Measurements from ENCODE around the gene CHCHD4.

Gene CHCHD4

DNA sequence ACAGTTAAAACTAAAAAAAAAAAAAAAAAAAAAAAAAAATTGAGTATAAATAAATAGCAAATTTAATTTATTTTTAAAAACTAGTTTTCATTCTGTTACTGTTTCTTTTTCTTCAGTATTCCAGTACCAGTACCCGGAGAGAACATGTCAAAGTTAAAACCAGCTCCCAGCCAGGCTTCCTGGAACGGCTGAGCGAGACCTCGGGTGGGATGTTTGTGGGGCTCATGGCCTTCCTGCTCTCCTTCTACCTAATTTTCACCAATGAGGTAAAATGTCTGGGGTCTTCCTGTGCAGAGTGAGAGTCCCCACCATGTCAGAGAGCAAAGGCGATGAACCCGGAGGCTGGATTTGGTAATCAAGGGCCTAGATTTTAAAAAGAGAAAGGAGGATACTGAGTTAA is 4.6 kb upstream of the CHCHD4 start:
- peaks cover 43 to 60% of the 10 kb centered on the region in 2 donors for H3K36me3 ChIP-seq (ENCODE audit: control insufficient read depth in 2 of 2, insufficient read depth in 2 of 2, low read length in 2 of 2)
- H3K4me1 ChIP-seq (ENCODE audit: control insufficient read depth in 2 of 2, insufficient read depth in 2 of 2, low read length in 2 of 2), result peaks cover 24 to 27% of the 10 kb centered on the region in 2 donors
- no peak overlapping the region for H3K27ac ChIP-seq (ENCODE audit: low read depth in 2 of 2, low read length in 2 of 2)
- no peak overlapping the region for H3K4me3 ChIP-seq (ENCODE audit: low read length in 2 of 2)
- no peaks in the 10 kb centered on the region for H3K27me3 ChIP-seq (ENCODE audit: control insufficient read depth in 2 of 2, insufficient read depth in 2 of 2, low read length in 2 of 2)
- no peak overlapping the region for H3K9ac ChIP-seq (ENCODE audit: low read depth in 1 of 2, low read length in 2 of 2)
- H3K9me3 ChIP-seq (ENCODE audit: control insufficient read depth in 2 of 2, low read length in 2 of 2), result no peaks in the 10 kb centered on the region

DNA sequence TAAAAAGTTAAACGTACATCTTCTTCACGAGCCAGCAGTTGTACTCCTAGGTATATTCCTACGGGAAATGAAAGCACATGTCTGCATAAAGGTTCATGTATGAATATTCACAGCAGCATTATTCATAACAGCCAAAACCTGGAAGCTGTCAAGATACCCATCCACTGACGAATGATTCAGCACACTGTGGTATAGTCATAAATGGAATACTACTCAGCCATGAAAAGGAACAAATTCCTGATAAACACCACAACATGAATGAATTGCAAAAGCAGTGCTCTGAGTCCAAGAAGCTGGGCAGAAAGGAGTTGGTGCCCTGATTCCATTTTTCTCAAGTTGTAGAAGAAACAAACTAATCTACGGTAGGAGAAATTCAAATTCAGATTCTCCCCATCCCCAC is 4.1 kb upstream of the CHCHD4 start:
- Histone ChIP-seq H3K9ac (ENCODE audit: low read depth in 1 of 2, low read length in 2 of 2) (no peak overlapping the region), H3K9me3 (ENCODE audit: control insufficient read depth in 2 of 2, low read length in 2 of 2) (no peaks in the 10 kb centered on the region), H3K27me3 (ENCODE audit: control insufficient read depth in 2 of 2, insufficient read depth in 2 of 2, low read length in 2 of 2) (no peaks in the 10 kb centered on the region), H3K4me3 (ENCODE audit: low read length in 2 of 2) (no peak overlapping the region), H3K4me1 (ENCODE audit: control insufficient read depth in 2 of 2, insufficient read depth in 2 of 2, low read length in 2 of 2) (peaks cover 27 to 31% of the 10 kb centered on the region in 2 donors), H3K27ac (ENCODE audit: low read depth in 2 of 2, low read length in 2 of 2) (no peak overlapping the region), H3K36me3 (ENCODE audit: control insufficient read depth in 2 of 2, insufficient read depth in 2 of 2, low read length in 2 of 2) (peaks cover 38 to 54% of the 10 kb centered on the region in 2 donors)

DNA sequence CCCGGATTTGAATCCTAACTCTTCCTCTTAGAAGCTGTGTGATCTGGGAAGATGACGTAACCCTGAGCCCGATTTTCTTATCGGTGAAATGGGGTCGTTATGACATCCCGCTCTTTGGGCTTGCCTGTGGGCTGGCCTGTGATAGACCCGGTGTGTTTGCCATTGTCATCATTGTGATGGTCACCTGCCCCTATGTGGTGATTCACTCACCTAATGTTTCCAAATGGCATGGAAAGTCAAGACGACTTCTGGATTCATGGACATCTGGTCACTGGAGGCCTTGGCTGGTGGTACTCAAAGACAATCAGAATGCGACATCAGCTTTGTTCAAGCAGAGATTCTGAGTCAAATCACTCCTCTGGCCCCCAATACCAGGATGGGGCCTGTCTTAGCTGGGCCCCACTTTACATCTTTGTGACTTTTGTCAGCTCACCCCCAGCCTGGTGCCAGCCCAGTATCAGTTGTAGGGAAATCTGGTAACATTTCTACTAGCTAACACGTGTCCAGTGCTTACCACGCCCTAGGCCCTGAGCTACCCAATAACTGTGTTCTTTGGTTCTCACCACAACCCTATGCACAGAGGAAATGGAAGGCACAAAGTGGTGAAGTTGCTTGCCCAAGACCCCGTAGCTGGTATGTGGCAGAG is 3.0 kb upstream of the CHCHD4 start:
- peaks cover 24 to 25% of the 10 kb centered on the region in 2 donors for H3K4me1 ChIP-seq (ENCODE audit: control insufficient read depth in 2 of 2, insufficient read depth in 2 of 2, low read length in 2 of 2)
- H3K27me3 ChIP-seq (ENCODE audit: control insufficient read depth in 2 of 2, insufficient read depth in 2 of 2, low read length in 2 of 2), result no peaks in the 10 kb centered on the region
- H3K27ac ChIP-seq (ENCODE audit: low read depth in 2 of 2, low read length in 2 of 2), result no peak overlapping the region
- no peak overlapping the region for H3K9ac ChIP-seq (ENCODE audit: low read depth in 1 of 2, low read length in 2 of 2)
- H3K4me3 ChIP-seq (ENCODE audit: low read length in 2 of 2), result no peak overlapping the region
- peaks cover 36 to 45% of the 10 kb centered on the region in 2 donors for H3K36me3 ChIP-seq (ENCODE audit: control insufficient read depth in 2 of 2, insufficient read depth in 2 of 2, low read length in 2 of 2)
- no peaks in the 10 kb centered on the region for H3K9me3 ChIP-seq (ENCODE audit: control insufficient read depth in 2 of 2, low read length in 2 of 2)

DNA sequence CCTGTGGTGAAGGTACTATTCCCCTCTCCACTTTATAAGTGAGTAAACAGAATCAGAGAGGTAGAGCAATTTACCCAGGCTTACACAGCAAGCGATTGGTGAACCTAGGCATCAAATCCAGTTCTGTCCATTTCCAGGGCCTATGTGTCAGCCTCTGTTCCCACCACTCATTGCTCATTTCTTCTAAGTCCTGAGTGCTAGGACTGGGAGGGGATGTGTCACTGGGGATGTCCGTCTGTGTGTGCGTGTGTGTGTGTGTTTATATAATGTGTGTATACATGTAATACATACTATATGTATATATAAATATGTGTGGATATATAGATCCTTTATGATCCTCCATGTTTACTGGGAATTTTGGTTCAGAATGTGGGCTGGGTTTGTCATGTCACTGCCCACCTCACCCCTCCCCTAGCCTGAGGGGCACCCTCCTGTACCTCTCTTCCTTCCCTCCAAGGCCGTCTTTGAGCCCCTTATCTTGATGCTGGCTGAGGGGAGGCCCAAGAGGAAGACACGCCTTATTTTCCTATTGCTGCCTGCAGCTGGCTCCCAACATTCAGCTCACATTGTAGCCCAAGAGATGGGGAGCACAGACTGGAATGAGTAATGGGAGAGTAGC is 2.3 kb upstream of the CHCHD4 start:
- H3K4me1 ChIP-seq (ENCODE audit: control insufficient read depth in 2 of 2, insufficient read depth in 2 of 2, low read length in 2 of 2), result peaks cover 24% of the 10 kb centered on the region in 2 donors
- peak overlapping the region in 1 of 2 donors; percentile 92 for H3K4me3 ChIP-seq (ENCODE audit: low read length in 2 of 2)
- no peaks in the 10 kb centered on the region for H3K9me3 ChIP-seq (ENCODE audit: control insufficient read depth in 2 of 2, low read length in 2 of 2)
- peaks cover 29 to 39% of the 10 kb centered on the region in 2 donors for H3K36me3 ChIP-seq (ENCODE audit: control insufficient read depth in 2 of 2, insufficient read depth in 2 of 2, low read length in 2 of 2)
- peak overlapping the region in 1 of 2 donors; percentile 92 for H3K27ac ChIP-seq (ENCODE audit: low read depth in 2 of 2, low read length in 2 of 2)
- H3K27me3 ChIP-seq (ENCODE audit: control insufficient read depth in 2 of 2, insufficient read depth in 2 of 2, low read length in 2 of 2), result no peaks in the 10 kb centered on the region
- H3K9ac ChIP-seq (ENCODE audit: low read depth in 1 of 2, low read length in 2 of 2), result peak overlapping the region in 1 of 2 donors; percentile 57

DNA sequence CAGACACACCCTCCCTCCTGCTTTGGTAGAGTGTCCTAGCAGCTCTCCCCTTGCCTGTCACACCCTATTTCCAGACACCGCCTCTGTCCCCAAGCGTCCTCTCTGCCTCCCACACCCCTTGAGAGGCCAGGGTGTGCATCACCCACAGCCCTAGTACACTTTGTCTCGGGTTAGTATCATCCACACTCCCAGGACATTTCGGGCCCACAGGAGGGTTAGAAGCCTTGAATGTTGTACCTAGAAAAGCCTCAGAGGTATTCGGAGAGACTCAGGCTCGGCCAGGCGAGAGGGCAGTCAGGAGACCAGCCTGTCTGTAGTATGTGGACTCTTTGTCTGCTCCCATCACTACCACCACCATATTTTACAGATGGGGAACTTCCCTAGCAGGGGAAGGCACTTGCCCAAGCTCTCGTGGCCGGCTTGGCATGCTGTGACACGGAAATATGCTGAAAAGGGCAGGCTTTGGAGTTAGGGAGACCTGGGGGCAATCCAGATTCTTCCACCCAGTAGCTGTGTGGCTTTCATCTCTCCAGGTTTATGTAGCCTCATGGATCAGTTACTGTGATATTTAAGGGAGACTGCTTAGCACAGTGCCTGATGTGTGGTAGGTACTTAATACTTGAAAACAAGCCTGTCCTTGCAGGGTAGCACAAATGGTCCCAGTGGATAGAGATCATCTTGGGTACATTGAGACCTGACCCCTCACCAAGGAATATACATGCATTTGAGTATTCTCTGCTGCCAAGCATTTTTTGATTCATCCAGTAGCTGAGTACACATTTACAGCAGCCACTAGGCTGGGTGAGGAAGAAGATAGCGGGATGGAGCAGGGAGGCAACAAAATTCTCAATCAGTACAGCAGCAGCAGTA is 1.6 kb upstream of the CHCHD4 start:
- no peaks in the 10 kb centered on the region for H3K27me3 ChIP-seq (ENCODE audit: control insufficient read depth in 2 of 2, insufficient read depth in 2 of 2, low read length in 2 of 2)
- H3K9me3 ChIP-seq (ENCODE audit: control insufficient read depth in 2 of 2, low read length in 2 of 2), result no peaks in the 10 kb centered on the region
- H3K4me3 ChIP-seq (ENCODE audit: low read length in 2 of 2), result peak overlapping the region; percentile 88 to 92
- H3K36me3 ChIP-seq (ENCODE audit: control insufficient read depth in 2 of 2, insufficient read depth in 2 of 2, low read length in 2 of 2), result peaks cover 29 to 32% of the 10 kb centered on the region in 2 donors
- H3K27ac ChIP-seq (ENCODE audit: low read depth in 2 of 2, low read length in 2 of 2), result peak overlapping the region; percentile 91 to 92
- H3K9ac ChIP-seq (ENCODE audit: low read depth in 1 of 2, low read length in 2 of 2), result peak overlapping the region; percentile 57 to 94
- peaks cover 24% of the 10 kb centered on the region in 2 donors for H3K4me1 ChIP-seq (ENCODE audit: control insufficient read depth in 2 of 2, insufficient read depth in 2 of 2, low read length in 2 of 2)

DNA sequence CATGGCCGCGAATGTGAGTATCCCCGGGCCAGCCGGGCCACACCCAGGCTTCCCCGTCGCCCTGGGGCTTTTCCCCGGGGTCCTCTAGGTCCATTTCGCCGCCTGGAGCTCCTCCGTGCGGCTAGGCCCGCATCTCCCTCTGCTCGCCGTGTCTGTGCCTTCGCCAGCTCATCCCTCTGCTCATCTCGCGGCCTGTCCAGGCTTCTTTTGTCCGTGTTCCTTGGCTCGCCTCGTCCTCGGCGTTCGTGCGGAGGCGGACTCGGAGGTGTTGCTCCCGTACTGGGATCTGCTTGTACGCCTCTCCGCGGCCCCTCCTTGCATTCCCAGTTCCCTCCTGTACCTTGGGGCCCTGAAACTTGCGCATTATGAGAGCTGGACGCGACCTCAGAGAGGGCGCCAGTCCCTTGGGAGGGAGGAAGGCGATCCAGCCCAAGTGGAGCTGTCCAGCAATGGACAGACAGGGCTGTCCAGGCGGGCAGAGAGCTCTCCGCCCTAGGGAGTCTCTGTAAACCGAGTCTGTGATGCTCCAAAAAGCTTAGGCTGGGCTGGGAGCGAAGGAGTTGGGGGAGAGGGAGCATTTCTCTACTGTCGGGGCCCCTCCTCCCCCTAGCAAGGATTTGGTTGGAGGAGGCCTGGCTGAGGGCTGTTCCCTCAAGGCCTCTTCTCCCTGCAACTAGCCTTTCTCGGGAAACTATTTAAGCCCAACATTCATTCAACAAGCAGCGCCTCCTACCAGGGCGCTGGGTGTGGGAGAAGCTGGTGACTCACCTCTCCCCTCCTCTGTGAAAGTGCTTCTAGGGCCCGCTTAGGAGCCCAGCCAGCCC is 735 bp upstream of the CHCHD4 start:
- peak overlapping the region; percentile 88 to 92 for H3K4me3 ChIP-seq (ENCODE audit: low read length in 2 of 2)
- peak overlapping the region; percentile 93 to 94 for H3K9ac ChIP-seq (ENCODE audit: low read depth in 1 of 2, low read length in 2 of 2)
- H3K27me3 ChIP-seq (ENCODE audit: control insufficient read depth in 2 of 2, insufficient read depth in 2 of 2, low read length in 2 of 2), result no peaks in the 10 kb centered on the region
- H3K9me3 ChIP-seq (ENCODE audit: control insufficient read depth in 2 of 2, low read length in 2 of 2), result no peaks in the 10 kb centered on the region
- H3K36me3 ChIP-seq (ENCODE audit: control insufficient read depth in 2 of 2, insufficient read depth in 2 of 2, low read length in 2 of 2), result peaks cover 22 to 24% of the 10 kb centered on the region in 2 donors
- H3K27ac ChIP-seq (ENCODE audit: low read depth in 2 of 2, low read length in 2 of 2), result peak overlapping the region; percentile 91 to 92
- peaks cover 24% of the 10 kb centered on the region in 2 donors for H3K4me1 ChIP-seq (ENCODE audit: control insufficient read depth in 2 of 2, insufficient read depth in 2 of 2, low read length in 2 of 2)

DNA sequence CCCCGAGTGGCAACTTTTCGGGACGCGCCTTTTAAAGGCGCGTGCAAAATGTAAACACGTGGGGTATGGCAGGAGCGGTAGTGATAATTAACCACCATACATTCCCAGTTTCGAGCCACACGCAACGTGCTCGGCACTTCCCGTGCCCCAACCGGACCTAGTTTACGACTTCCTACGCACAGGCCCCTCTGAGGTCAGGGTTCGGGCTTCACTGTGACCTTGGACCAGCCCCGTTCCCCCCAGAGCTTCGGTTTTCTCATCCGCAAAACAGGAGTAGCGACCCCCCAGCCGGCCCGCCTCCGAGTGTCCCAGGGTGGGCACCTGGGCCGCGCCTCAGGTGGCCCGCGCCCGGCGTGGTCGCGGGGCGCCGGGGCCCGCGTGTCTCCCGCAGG is 451 bp downstream of the CHCHD4 start:
- no peaks in the 10 kb centered on the region for H3K27me3 ChIP-seq (ENCODE audit: control insufficient read depth in 2 of 2, insufficient read depth in 2 of 2, low read length in 2 of 2)
- H3K4me1 ChIP-seq (ENCODE audit: control insufficient read depth in 2 of 2, insufficient read depth in 2 of 2, low read length in 2 of 2), result peaks cover 24% of the 10 kb centered on the region in 2 donors
- peaks cover 13 to 26% of the 10 kb centered on the region in 2 donors for H3K36me3 ChIP-seq (ENCODE audit: control insufficient read depth in 2 of 2, insufficient read depth in 2 of 2, low read length in 2 of 2)
- H3K9ac ChIP-seq (ENCODE audit: low read depth in 1 of 2, low read length in 2 of 2), result peak overlapping the region; percentile 77 to 94
- H3K9me3 ChIP-seq (ENCODE audit: control insufficient read depth in 2 of 2, low read length in 2 of 2), result no peaks in the 10 kb centered on the region
- peak overlapping the region; percentile 88 to 92 for H3K4me3 ChIP-seq (ENCODE audit: low read length in 2 of 2)
- peak overlapping the region; percentile 91 to 92 for H3K27ac ChIP-seq (ENCODE audit: low read depth in 2 of 2, low read length in 2 of 2)

DNA sequence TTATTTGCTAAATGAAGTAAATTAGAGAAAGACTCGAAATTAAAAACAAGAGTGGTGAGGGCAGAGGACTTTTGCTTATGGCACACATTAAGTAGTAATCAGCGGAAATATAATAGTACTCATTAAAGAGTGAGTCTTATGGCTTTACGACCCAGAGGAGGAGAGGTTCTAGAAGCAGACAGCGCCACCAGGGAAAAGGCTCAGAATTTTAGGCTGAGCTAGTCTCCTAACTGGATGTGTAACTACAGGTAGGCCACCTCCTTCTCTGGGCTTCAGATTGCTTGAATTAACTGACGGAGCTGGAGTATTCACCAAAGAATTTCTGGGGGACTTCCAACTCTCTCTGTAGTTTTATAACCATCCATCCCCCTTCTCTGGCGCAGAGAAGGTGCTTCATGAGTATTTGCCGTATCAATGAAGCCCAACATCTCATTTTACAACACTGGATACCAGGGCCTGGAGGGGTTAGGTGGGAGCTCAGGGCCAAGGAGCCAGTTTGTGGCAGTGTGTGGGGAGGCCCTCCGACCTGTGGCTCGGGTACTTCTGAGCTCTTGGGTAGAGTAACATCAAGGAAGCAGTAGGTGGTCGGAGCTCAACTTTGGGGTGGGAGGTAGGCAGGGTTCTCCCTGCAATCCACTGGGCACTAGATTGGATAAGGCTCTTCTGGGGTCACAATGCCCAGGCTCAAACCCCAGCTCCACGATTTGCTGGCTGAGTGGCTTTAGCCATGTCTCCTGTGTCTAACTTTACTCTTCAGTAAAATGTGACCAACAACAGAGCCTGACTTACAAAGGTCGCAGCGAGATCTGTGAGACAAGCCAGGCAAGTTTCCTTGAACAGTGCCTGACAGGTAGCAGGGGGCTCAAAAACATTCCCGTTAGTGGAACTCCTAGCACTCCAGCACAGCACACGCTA is 1.1 kb downstream of the CHCHD4 start:
- Histone ChIP-seq H3K4me3 (ENCODE audit: low read length in 2 of 2) (peak overlapping the region; percentile 88 to 92), H3K9ac (ENCODE audit: low read depth in 1 of 2, low read length in 2 of 2) (peak overlapping the region; percentile 77 to 94), H3K4me1 (ENCODE audit: control insufficient read depth in 2 of 2, insufficient read depth in 2 of 2, low read length in 2 of 2) (peaks cover 24% of the 10 kb centered on the region in 2 donors), H3K27ac (ENCODE audit: low read depth in 2 of 2, low read length in 2 of 2) (peak overlapping the region; percentile 91 to 92), H3K27me3 (ENCODE audit: control insufficient read depth in 2 of 2, insufficient read depth in 2 of 2, low read length in 2 of 2) (no peaks in the 10 kb centered on the region), H3K9me3 (ENCODE audit: control insufficient read depth in 2 of 2, low read length in 2 of 2) (no peaks in the 10 kb centered on the region), H3K36me3 (ENCODE audit: control insufficient read depth in 2 of 2, insufficient read depth in 2 of 2, low read length in 2 of 2) (peaks cover 9 to 27% of the 10 kb centered on the region in 2 donors)

DNA sequence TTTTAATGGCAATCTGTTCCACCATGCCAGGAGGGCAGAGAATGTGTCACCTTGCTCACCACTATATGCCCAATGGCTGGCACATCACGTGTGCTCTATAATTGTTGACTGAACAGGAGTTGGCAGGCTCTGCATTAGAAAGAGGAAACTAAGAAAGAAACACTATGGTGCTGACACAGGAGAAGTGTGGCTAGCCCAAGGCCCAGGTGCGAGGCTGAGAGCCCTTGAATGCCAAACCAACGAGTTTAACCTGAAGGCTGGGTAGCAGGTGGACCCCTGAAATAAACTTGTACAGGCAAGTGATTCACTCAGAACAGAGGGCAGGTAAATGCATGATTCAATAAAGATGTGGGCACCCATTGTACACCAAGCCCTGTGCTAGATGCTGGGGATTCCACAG is 2.4 kb downstream of the CHCHD4 start:
- H3K4me1 ChIP-seq (ENCODE audit: control insufficient read depth in 2 of 2, insufficient read depth in 2 of 2, low read length in 2 of 2), result peaks cover 24% of the 10 kb centered on the region in 2 donors
- H3K4me3 ChIP-seq (ENCODE audit: low read length in 2 of 2), result no peak overlapping the region
- H3K9me3 ChIP-seq (ENCODE audit: control insufficient read depth in 2 of 2, low read length in 2 of 2), result no peaks in the 10 kb centered on the region
- peaks cover 9 to 22% of the 10 kb centered on the region in 2 donors for H3K36me3 ChIP-seq (ENCODE audit: control insufficient read depth in 2 of 2, insufficient read depth in 2 of 2, low read length in 2 of 2)
- H3K27ac ChIP-seq (ENCODE audit: low read depth in 2 of 2, low read length in 2 of 2), result no peak overlapping the region
- H3K9ac ChIP-seq (ENCODE audit: low read depth in 1 of 2, low read length in 2 of 2), result no peak overlapping the region
- H3K27me3 ChIP-seq (ENCODE audit: control insufficient read depth in 2 of 2, insufficient read depth in 2 of 2, low read length in 2 of 2), result no peaks in the 10 kb centered on the region
